Measurements from ENCODE around the gene MEP1A. TPM values are rescaled to one million over a fixed set of nuclear protein-coding genes. Genes with fewer than 3 reads are reported as not detected.
"Not testable (repeated sequence)": the region's sequence is repeated elsewhere in the genome, so short reads cannot be mapped to it uniquely, and the experiment has no call there.

MEP1A gene
- total RNA-seq: not detected

- H3K9me3 Mint-ChIP-seq (ENCODE audit: low read depth): no peaks in the 10 kb centered on the region
- no peak within 1 kb of the TSS for H3K4me3 Mint-ChIP-seq
- H3K36me3 Mint-ChIP-seq: no peaks in the 10 kb centered on the region
- CTCF ChIA-PET: no interaction called here
- DNase-seq (no peak), ATAC-seq (no peak)
- peaks cover 11% of the 10 kb centered on the region for H3K27me3 Mint-ChIP-seq
- H3K4me1 Mint-ChIP-seq: no peaks in the 10 kb centered on the region
- no peak within 1 kb of the TSS for H3K27ac Mint-ChIP-seq
Measured at GRCh38 chr6:46793138-46793537, at the start of gene MEP1A. MEP1A (plus strand) TSS chr6:46793389; CDS start chr6:46793399, 10 bp downstream.

- Mint-ChIP-seq H3K27me3 (peaks cover 19% of the 10 kb centered on the region), H3K36me3 (no peaks in the 10 kb centered on the region), H3K27ac (no peak overlapping the region), H3K9me3 (ENCODE audit: low read depth) (no peaks in the 10 kb centered on the region), H3K4me1 (no peaks in the 10 kb centered on the region), H3K4me3 (no peak overlapping the region)
- DNase-seq (no peak), ATAC-seq (no peak)
- CTCF ChIA-PET: no interaction called here
Measured at GRCh38 chr6:46743425-46744158, 49.6 kb upstream of the MEP1A start.

GRCh38 chr6:46744159-46744725 lies 48.9 kb upstream of the MEP1A start:
- H3K4me3 Mint-ChIP-seq; ATAC-seq; H3K9me3 Mint-ChIP-seq (ENCODE audit: low read depth); H3K27ac Mint-ChIP-seq; CTCF ChIA-PET; H3K4me1 Mint-ChIP-seq; DNase-seq; H3K36me3 Mint-ChIP-seq: not testable (repeated sequence)
- peaks cover 15% of the 10 kb centered on the region for H3K27me3 Mint-ChIP-seq

GRCh38 chr6:46745973-46746372 lies 47.2 kb upstream of the MEP1A start:
- ATAC-seq: no peak
- CTCF ChIA-PET: no interaction called here
- no peaks in the 10 kb centered on the region for H3K9me3 Mint-ChIP-seq (ENCODE audit: low read depth)
- peaks cover 13% of the 10 kb centered on the region for H3K27me3 Mint-ChIP-seq
- no peak overlapping the region for H3K4me3 Mint-ChIP-seq
- no peak overlapping the region for H3K27ac Mint-ChIP-seq
- no peaks in the 10 kb centered on the region for H3K4me1 Mint-ChIP-seq
- DNase-seq: no peak
- H3K36me3 Mint-ChIP-seq: no peaks in the 10 kb centered on the region

- Mint-ChIP-seq H3K27me3 (peaks cover 13% of the 10 kb centered on the region), H3K4me1 (no peaks in the 10 kb centered on the region), H3K27ac (no peak within 1 kb of the TSS), H3K4me3 (no peak within 1 kb of the TSS), H3K9me3 (ENCODE audit: low read depth) (no peaks in the 10 kb centered on the region), H3K36me3 (no peaks in the 10 kb centered on the region)
- DNase-seq (no peak), ATAC-seq (no peak)
- CTCF ChIA-PET: no interaction called here
Measured at GRCh38 chr6:46746696-46747095, 46.5 kb upstream of the MEP1A start, which contains the start of gene ANKRD66. ANKRD66 (plus strand) TSS chr6:46746933; CDS start chr6:46751949, 5,016 bp downstream.

GRCh38 chr6:46748940-46749503 lies 44.2 kb upstream of the MEP1A start:
- Mint-ChIP-seq H3K4me3 (no peak overlapping the region), H3K9me3 (ENCODE audit: low read depth) (no peaks in the 10 kb centered on the region), H3K4me1 (no peaks in the 10 kb centered on the region), H3K36me3 (no peaks in the 10 kb centered on the region), H3K27me3 (peaks cover 10% of the 10 kb centered on the region), H3K27ac (no peak overlapping the region)
- ATAC-seq (no peak), DNase-seq (no peak)
- CTCF ChIA-PET: no interaction called here

GRCh38 chr6:46749731-46750130 lies 43.5 kb upstream of the MEP1A start:
- no peak overlapping the region for H3K4me3 Mint-ChIP-seq
- no peak for DNase-seq
- H3K4me1 Mint-ChIP-seq: no peaks in the 10 kb centered on the region
- no peak overlapping the region for H3K27ac Mint-ChIP-seq
- no peak for ATAC-seq
- CTCF ChIA-PET: no interaction called here
- H3K27me3 Mint-ChIP-seq: peaks cover 10% of the 10 kb centered on the region
- H3K9me3 Mint-ChIP-seq (ENCODE audit: low read depth): no peaks in the 10 kb centered on the region
- no peaks in the 10 kb centered on the region for H3K36me3 Mint-ChIP-seq

- no peaks in the 10 kb centered on the region for H3K27me3 Mint-ChIP-seq
Measured at GRCh38 chr6:46751658-46752057, 41.5 kb upstream of the MEP1A start.

GRCh38 chr6:46755865-46756264 lies 37.3 kb upstream of the MEP1A start:
- Mint-ChIP-seq H3K4me1 (no peaks in the 10 kb centered on the region), H3K9me3 (ENCODE audit: low read depth) (no peaks in the 10 kb centered on the region), H3K4me3 (no peak overlapping the region), H3K27ac (no peak overlapping the region), H3K27me3 (no peaks in the 10 kb centered on the region), H3K36me3 (no peaks in the 10 kb centered on the region)
- no peak for ATAC-seq
- DNase-seq: no peak
- CTCF ChIA-PET: interaction anchor here (0.6 kb wide), 1 partner anchor 105 kb away, joined by 3 read pairs; no protein-coding TSS in a partner anchor

More at GRCh38 chr6:46751658-46752057, 41.5 kb upstream of the MEP1A start:
- no peak for ATAC-seq
- H3K9me3 Mint-ChIP-seq (ENCODE audit: low read depth): no peaks in the 10 kb centered on the region
- no peak overlapping the region for H3K27ac Mint-ChIP-seq
- no peak for DNase-seq
- CTCF ChIA-PET: no interaction called here
- H3K4me1 Mint-ChIP-seq: no peaks in the 10 kb centered on the region
- H3K4me3 Mint-ChIP-seq: no peak overlapping the region
- H3K36me3 Mint-ChIP-seq: no peaks in the 10 kb centered on the region

- Mint-ChIP-seq H3K4me1 (no peaks in the 10 kb centered on the region), H3K27me3 (no peaks in the 10 kb centered on the region), H3K27ac (no peak overlapping the region), H3K36me3 (no peaks in the 10 kb centered on the region), H3K9me3 (ENCODE audit: low read depth) (no peaks in the 10 kb centered on the region), H3K4me3 (no peak overlapping the region)
- no peak for DNase-seq
- CTCF ChIA-PET: no interaction called here
- ATAC-seq: no peak
Measured at GRCh38 chr6:46756469-46757213, 36.5 kb upstream of the MEP1A start.

GRCh38 chr6:46757214-46757596 lies 36.0 kb upstream of the MEP1A start:
- Mint-ChIP-seq H3K4me3 (no peak overlapping the region), H3K36me3 (no peaks in the 10 kb centered on the region), H3K27ac (no peak overlapping the region), H3K27me3 (no peaks in the 10 kb centered on the region), H3K9me3 (ENCODE audit: low read depth) (no peaks in the 10 kb centered on the region), H3K4me1 (no peaks in the 10 kb centered on the region)
- ATAC-seq (no peak), DNase-seq (no peak)
- CTCF ChIA-PET: no interaction called here

GRCh38 chr6:46758960-46759753 lies 34.0 kb upstream of the MEP1A start:
- no peak for ATAC-seq
- Mint-ChIP-seq H3K4me1 (no peaks in the 10 kb centered on the region), H3K9me3 (ENCODE audit: low read depth) (no peaks in the 10 kb centered on the region), H3K4me3 (no peak overlapping the region), H3K27ac (no peak overlapping the region), H3K27me3 (no peaks in the 10 kb centered on the region), H3K36me3 (no peaks in the 10 kb centered on the region)
- CTCF ChIA-PET: no interaction called here
- no peak for DNase-seq

- no peak overlapping the region for H3K27ac Mint-ChIP-seq
- H3K9me3 Mint-ChIP-seq (ENCODE audit: low read depth): no peaks in the 10 kb centered on the region
- ATAC-seq: no peak
- no peaks in the 10 kb centered on the region for H3K27me3 Mint-ChIP-seq
- H3K4me1 Mint-ChIP-seq: no peaks in the 10 kb centered on the region
- CTCF ChIA-PET: no interaction called here
- no peaks in the 10 kb centered on the region for H3K36me3 Mint-ChIP-seq
- H3K4me3 Mint-ChIP-seq: no peak overlapping the region
- DNase-seq: no peak
Measured at GRCh38 chr6:46760925-46761324, 32.3 kb upstream of the MEP1A start.
